HG03571 (cell line): ENCODE data around the gene ZNF91.
"Not testable (repeated sequence)": the region's sequence is repeated elsewhere in the genome, so short reads cannot be mapped to it uniquely, and the experiment has no call there.

Experiments
- ATAC-seq: cut with Tn5 transposase; IDR thresholded peaks from one replicate; pipeline ENCODE4 v1.9.1; 2021; ENCODE audit not compliant: unreplicated experiment

The ZNF91 gene

DNA sequence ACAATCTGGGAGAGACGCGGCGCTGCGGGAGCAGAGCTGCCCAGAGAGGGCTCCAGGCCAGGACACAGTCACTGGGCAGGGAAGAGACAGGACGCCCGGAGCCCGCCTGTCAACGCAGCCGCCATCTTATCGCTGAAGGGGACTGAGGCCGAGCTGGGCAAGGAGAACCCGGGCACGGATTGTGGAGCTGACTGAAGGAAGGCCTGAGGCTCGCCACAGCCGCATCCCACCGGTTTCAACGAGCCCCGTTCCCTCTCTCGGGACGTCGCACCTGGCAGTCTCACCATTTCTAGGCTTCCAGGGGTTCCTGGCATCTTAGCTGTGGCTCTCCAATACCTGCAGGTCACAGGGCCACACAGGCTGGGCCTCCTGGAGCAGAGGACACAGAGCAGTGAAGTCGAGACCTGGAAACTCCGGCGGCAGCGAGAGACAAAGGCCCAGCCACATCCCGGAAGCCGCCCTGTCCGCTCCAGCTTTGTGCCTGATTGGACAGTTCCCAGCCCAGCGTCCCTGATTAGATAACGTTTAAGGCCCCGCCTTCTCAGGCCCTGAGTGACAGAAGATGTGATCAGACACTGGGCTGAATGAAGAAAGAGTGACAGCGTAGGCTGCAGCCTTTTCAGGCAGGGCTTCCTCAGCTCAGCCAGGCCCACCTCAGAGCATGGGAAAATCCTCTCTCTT lies at the start of gene ZNF91:
TSS of gene ZNF91 (minus strand) at position 431 of the 681 bp plus-strand sequence. CDS start at position 314, 117 bp downstream.
- peak; percentile 90 for ATAC-seq

DNA sequence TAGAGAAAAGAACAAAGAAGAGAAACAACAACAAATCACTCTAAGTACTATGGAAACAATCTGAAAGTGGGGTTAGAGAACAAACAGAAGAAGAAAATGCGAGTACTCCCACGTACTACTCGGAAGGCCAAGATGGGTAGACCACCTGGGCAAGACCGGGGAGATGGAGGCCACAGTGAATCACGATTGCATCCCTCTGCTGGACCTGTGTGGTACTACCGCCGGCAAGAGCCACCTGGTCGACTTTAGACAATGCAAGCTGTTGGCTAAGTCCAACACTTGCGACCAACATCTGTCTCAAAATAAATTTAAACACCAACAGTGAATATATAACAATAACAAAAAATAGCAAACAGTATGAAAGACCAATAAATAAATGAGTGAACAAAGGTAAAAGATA lies 45.5 kb upstream of the ZNF91 start:
- ATAC-seq = no peak

DNA sequence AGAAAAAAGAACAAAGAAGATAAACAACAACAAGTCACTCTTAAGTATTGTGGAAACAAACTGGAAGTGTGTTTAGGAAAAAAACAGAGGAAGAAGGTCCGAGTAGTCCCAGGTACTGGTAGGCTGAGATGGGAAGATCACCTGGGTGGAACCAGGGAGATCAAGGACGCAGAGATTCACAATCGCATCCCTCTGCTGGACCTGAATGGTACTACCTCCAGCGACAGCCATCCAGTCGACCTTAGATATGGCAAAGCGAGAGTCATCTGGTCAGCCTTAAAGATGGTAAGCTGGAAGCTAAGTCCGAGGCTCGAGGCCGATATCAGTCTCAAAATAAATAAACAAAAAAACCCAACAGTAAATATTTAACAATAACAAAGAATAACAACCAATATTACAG lies 44.9 kb upstream of the ZNF91 start:
- no peak for ATAC-seq

DNA sequence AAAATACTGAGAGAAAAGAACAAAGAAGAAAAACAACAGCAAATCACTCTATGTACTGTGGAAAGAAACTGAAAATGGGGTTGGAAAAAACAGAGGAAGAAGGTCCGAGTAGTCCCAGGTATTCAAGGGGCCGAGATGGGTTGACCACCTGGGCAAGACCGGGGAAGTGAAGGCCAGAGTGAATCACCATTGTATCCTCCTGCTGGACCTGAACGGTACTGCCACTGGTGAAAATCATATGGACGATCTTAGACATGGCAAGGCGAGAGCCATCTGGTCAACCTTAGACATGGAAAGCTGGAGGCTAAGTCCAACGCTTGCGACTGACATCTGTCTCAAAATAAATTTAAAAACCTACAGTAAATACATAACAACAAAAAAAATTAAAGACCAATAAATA lies 44.4 kb upstream of the ZNF91 start:
- no peak for ATAC-seq

DNA sequence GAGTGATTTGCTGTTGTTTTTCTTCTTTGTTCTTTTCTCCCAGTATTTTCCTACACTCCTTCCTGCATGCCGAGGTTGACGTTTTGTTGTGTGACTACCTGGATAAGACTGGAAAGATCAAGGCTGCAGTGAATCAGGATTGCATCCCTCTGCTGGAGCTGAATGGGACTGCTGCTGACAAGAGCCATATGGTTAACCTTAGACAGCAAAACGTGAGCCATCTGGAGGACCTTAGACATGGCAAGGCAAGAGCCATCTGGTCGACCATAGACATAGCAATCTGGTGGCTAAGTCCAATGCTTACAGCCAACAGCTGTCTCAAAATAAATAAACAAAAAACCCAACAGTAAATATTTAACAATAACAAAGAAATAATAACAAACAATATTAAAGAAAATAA lies 42.6 kb upstream of the ZNF91 start:
- no peak for ATAC-seq

DNA sequence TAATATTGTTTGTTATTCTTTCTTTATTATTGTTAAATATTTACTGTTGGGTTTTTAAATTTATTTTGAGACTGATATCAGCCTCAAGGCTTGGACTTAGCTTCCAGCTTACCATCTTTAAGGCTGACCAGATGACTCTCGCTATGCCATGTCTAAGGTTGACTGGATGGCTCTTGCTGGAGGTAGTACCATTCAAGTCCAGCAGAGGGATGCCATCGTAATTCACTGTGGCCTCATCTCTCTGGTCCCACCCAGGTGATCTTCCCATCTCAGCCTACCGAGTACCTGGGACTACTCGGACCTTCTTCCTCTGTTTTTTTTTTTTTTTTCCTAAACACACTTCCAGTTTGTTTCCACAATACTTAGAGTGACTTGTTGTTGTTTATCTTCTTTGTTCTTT lies 41.7 kb upstream of the ZNF91 start:
- no peak for ATAC-seq

DNA sequence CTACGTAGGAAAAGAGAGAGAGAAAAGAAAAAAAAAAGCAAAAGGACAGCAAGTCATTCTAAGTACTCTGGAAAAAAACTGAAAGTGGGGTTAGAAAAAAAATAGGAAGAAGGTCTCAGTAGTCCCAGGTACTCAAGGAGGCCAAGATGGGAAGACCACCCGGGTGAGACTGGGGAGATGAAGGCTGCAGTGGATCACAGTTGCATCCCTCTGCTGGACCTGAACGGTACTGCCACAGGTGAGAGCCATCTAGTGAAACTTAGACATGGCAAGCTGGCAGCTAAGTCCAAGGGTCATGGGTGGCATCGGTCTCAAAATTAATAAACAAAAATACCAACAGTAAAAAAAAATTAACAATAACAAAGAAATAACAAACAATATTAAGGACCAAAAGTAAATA lies 41.0 kb upstream of the ZNF91 start:
- no peak for ATAC-seq

DNA sequence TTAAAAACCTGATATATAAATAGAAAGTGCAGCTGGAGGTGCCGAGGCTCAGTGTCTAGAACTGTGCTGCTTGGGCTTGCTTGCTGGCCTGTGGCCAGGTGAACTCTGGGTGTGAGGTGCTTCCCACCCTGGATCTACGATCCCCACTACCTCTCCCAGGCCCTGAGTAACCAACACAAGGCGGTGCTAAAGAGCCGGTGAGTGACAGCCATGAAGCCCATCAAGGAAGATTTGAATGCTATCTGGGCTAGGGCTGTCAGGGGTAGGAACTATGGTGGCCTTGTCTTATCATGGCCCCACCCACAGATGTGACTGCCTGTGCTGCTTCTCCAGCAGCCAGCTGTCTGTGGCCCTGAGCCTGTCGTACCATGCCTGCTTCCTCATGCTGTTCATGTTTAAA lies 25.6 kb upstream of the ZNF91 start:
- ATAC-seq = no peak

DNA sequence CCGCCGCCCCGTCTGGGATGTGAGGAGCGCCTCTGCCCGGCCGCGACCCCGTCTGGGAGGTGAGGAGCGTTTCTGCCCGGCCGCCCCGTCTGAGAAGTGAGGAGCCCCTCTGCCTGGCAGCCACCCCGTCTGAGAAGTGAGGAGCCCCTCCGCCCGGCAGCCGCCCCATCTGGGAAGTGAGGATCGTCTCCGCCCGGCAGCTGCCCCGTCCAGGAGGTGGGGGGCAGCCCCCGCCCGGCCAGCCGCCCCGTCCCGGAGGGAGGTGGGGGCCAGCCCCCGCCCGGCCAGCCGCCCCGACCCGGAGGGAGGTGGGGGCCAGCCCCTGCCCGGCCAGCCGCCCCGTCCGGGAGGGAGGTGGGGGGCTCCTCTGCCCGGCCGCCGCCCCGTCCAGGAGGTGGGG lies 24.0 kb upstream of the ZNF91 start:
- not testable (repeated sequence) for ATAC-seq

DNA sequence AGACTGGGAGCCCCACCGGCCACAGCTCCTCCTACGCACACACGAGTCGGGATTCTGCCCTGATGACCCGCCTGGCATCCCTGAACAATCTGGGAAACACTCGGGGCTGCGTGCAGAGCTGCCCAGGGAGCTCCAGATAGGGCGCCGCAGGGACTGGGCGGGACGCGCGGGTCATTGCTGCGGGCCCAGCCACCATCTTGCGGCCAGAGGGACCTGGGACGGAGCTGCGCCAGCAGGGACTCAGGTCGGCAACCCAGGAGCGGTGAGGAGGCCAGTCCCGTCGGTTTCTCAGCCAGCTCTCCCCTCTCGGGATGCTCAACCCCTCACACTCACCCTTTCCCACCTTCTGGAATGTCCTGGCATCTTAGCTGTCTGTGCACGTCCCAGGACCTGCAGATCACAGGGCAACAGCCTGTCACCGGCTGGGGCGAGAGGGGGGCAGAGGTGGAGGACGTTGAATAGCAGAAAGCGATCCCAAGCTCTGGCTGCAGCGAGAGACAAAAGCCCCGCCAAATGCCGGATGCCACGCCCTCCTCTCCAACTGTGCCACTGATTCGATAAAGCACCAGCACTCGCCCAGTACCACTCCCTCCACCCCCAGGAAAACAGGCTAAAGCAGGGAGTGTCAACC lies 20.4 kb upstream of the ZNF91 start:
- no peak for ATAC-seq

DNA sequence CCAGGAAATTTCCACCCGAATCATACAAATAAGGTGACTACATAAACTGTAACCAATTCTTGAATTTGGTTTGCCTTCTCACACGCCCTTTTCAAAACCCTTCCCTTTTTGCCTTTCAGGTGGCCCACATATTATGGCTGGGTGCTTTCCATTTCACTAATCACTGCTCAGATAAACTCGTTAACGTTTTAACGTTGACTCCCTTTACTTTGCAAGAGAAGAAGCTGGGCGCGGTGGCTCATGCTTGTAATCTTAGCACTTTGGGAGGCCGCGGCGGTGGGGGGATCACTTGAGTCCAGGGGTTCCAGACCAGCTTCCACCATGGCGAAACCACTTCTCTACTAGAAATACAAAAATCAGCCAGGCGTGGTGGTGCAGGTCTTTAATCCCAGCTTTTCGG lies 19.8 kb upstream of the ZNF91 start:
- ATAC-seq = no peak

DNA sequence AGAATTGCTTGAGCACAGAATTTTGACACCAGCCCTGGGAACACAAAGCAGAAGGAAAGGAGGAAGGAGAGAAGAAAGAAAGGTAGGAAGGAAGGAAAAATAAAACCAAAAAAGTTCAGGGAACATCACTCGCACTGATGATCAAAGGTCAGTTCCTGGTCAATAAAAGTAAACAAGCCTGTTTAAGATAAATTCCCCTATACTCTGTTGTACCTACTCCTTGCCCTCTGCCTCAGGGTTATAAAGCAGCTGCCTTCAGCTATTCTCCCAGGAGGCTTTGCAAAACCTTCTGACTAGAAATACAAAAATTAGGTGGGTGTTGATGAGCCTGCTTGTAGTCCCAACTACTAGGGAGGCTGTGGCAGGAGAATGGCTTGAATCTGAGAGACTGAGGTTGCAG lies 14.9 kb upstream of the ZNF91 start:
- no peak for ATAC-seq

DNA sequence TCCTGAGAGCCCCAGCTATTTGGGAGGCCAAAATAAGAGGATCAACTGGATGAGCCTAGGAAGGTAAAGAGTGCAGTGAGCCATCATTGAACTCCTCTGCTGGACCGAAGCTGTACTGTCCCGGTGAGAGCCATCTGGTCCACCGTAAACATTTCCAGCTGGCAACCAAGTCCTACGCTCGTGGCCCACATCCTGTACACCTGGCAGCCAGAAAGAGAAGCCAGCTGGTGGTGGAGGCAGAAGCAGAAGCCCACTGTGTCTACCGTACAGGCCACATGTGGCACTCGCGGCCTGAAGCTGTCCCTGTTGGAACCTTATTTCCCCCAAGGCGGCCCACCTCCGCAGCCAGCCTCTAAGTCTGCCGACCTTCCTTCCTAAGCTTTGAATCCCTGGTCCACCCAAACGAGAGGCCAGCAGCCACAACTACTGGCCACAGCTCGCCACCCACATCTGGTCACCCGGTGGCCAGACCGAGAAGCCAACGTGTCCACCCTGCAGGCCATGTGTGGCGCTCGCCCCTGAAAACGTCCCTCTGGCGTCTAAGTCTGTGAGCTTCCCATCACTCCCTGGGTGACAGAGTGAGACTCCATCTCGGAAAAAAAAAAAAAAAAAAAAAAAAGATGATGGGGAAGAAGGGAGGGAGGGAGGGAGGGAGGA lies 14.2 kb upstream of the ZNF91 start:
- ATAC-seq = no peak

DNA sequence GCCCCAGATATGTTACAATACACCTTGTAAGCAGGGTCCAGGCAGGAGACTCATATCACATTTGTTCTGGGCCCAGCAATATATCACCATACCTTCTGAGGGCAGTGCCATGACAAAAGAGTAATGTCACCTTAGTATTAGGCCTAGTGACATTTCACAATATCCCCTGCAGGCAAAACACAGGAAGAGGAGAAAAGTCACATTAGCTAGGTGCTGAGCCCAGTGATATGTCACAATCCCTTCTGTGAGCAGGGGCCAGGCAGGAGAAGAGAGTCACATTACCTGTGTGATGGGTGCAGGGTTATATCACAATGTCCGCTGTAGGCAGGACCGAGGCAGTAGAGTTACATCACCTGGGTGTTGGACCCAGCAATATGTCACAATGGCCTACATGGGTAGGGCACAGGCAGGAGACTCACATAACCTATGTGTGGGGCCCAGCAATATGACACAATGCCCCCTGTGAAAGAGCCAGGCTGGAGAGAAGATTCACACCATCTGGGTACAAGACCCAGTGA lies 12.4 kb upstream of the ZNF91 start:
- no peak for ATAC-seq

DNA sequence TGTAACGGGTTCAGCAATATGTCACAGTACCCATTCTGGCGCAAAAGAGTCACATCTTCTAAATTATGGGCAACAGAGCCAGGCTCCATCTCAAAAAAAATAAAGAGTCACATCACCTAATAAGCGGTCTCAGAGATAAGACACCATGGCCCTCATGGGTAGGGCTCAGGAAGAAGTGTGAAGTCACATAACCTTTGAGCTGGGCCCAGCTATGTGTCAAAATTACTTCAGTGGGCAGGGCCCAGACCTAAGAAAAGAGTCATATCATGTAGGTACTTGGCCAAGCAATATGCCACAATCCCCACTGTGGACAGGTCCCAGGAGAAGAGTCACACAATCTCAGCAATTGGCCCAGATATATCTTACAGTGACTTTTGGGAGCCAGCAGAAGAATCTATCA lies 11.4 kb upstream of the ZNF91 start:
- no peak for ATAC-seq

DNA sequence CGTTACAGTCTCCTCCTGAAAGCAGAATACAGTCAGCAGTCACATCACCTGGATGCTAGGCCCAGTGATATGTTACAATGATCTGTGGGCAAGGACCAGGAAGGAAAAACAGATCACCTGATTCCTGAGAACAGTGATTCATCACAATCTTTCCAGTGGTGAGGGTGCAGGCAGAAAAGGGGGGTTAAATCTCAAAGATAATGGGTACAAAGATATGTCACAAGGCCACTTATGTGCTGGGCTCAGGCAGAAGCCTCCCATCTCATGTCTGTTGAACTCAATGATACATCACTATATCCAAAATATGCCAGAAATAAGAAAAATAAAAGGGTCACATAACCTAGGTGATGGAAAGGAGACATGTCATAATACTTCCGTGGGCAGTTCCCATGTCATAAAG lies 10.8 kb upstream of the ZNF91 start:
- ATAC-seq = no peak

DNA sequence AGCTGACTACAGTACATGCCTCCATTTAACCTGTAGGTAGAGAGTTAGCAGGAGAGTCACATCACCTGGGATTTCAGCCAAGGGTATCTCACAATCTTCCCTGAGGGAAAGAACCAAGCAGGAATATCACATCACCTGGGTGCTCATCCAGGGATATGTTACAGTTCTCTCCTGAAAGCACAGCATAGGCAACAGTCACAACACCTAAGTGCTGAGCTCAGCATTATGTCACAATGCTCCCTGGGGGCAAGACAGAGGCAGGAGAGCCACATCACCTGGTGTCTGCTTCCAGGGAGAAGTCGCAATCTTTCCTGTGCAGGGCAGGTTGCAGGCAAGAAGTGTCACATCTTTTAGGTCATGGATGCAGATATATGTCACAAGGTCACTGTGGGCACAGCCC lies 9.4 kb upstream of the ZNF91 start:
- no peak for ATAC-seq

DNA sequence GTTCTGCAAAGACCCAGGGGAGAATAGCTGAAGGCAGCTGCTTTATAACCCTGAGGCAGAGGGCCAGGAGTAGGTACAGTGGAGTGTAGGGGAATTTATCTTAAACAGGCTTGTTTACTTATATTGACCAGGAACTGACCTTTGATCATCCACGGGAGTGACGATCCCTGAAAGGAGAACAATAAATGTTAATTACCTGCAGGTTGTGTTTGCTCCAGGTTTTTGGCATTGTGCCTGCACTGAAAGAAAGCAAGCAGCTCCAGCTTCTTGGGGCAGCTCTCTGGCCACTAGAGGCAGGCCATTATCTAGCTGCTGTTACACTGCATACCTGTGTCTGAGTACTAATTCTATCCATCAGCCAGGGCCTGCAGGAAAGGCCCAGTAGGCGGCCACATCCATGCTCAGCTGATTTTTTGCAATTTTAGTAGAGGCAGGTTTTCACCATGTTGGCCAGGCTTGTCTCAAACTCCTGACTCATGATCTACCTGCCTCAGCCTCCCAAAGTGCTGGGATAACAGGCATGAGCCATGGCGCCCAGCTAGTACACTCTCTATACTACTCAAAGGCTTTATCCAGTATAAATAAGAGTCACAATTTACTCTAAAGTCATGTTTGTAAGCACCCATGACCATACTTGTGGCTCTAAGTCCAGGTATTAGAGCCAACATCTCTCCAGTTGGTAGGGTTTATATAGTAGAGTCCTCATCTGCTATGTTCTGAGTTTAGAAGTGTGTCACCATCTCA lies 8.5 kb upstream of the ZNF91 start:
- ATAC-seq = no peak

DNA sequence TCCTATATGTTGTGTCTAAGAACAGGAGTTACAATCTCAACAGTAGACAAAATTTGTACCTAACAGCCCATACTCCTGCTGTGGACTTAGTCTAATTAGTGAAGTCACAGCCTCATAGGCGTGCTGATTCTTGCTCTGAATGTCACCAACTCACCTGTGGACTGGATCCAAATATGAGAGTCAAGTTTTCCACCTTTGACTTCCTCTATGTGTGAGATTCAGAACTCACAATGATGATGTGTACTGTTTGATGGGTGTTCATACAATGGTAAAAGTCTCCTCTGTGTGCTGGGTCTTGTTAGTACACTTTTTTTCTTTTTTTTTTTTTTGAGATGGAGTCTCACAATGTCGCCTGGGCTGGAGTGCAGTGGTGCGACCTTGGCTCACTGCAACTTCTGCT lies 7.8 kb upstream of the ZNF91 start:
- ATAC-seq = no peak

DNA sequence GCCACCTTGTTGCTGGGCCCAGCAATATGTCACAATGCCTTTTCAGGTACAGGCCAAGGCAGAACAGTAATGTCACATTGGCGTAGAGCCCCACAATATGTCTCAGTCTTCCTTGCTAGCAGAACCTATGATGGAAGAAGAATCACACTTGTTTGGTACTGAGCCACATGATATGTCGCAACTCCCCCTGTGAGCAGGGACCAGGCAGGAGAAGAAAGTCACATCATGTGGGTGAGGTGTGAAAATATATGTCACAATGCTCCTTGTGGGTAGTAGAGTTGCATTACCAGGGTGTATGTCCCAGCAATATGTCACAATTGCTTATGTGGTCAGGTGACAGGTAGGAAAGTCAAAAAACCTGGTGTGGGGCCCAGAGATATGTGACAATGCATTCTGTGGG lies 7.1 kb upstream of the ZNF91 start:
- no peak for ATAC-seq

DNA sequence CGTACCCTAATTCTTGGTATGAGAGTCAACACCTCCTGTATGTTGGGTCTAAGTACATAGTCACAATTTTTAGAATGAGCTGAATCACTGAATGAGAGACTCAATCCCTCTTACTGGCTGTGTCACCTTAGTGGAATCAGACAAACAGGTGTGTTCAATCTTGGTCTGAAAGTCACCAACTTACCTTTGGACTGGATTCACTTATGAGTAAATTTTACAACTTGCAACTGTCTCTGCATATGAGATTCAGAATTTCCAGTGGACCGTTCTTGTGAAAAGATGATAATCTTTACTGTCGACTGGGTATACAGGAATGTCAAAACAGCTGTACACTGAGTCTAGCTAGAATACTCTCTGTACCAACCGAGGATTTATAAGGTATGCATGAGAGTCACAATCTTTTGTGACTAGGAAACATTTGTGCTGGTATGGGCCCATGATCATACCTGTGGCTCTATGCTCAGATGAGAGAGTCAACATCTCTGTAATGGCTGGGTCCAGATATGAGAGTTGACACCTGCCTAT lies 5.9 kb upstream of the ZNF91 start:
- no peak for ATAC-seq
